WTC11 (cell line): ENCODE measurements around the gene SAMD4A. TPM values are rescaled to one million over a fixed set of nuclear protein-coding genes. Genes with fewer than 3 reads are reported as not detected.

Experiments
- ATAC-seq: fragments of 200-7000 bp; cut with Tn5 transposase; 2 replicates; pipeline ENCODE4 v1.10.0; 2021; ENCODE audit warnings: mild to moderate bottlenecking, moderate library complexity
- CTCF ChIA-PET: fragments of 300-600 bp; sonication (Branson Sonifier 250); formaldehyde crosslinking; loops from one replicate; lab custom pipeline; 2021; ENCODE audit warnings: antibody characterized with exemption; lab: Charles Lee
- POLR2A ChIA-PET: fragments of 350-600 bp; sonication (Branson Sonifier 250); formaldehyde crosslinking; loops from one replicate; lab custom pipeline; 2021; ENCODE audit warnings: antibody characterized with exemption; lab: Charles Lee
- DNase-seq: peaks from one replicate; pipeline ENCODE4 v3.0.0; 2021; ENCODE audit warnings: low spot score
- H3K27ac Mint-ChIP-seq: 2 replicates; pipeline ENCODE4 v1.8.0; 2021; ENCODE audit warnings: mixed read lengths
- H3K27me3 Mint-ChIP-seq: 2 replicates; pipeline ENCODE4 v1.8.0; 2021; ENCODE audit warnings: low read depth, mild to moderate bottlenecking, moderate library complexity, mixed read lengths
- H3K36me3 Mint-ChIP-seq: 2 replicates; pipeline ENCODE4 v1.8.0; 2021; ENCODE audit warnings: mixed read lengths
- H3K4me1 Mint-ChIP-seq: 2 replicates; pipeline ENCODE4 v1.8.0; 2022; ENCODE audit warnings: mixed read lengths
- H3K4me3 Mint-ChIP-seq: 2 replicates; pipeline ENCODE4 v1.8.0; 2021; ENCODE audit warnings: mild to moderate bottlenecking, moderate library complexity, mixed read lengths
- H3K9me3 Mint-ChIP-seq: 2 replicates; pipeline ENCODE4 v1.8.0; 2021; ENCODE audit warnings: mixed read lengths
- CREB1 ChIP-seq: sonication (generic); formaldehyde crosslinking; IDR thresholded peaks from 2 replicates; pipeline ENCODE4 v1.8.0; 2023; ENCODE audit warnings: mild to moderate bottlenecking, missing genetic modification reagents
- E2F4 ChIP-seq: sonication (generic); formaldehyde crosslinking; IDR thresholded peaks from 2 replicates; pipeline ENCODE4 v1.8.1; 2022; ENCODE audit warnings: low read depth, mild to moderate bottlenecking, moderate library complexity, missing genetic modification reagents, borderline replicate concordance
- GRHL2 ChIP-seq: fragments of 250-450 bp; sonication (Bioruptor Pico); IDR thresholded peaks from 2 replicates; pipeline ENCODE4 v1.8.0; 2022; ENCODE audit warnings: mild to moderate bottlenecking, moderate library complexity; ENCODE audit not compliant: insufficient replicate concordance, severe bottlenecking
- GTF2I ChIP-seq: fragments of 250-450 bp; sonication (Bioruptor Pico); conservative IDR thresholded peaks from 2 replicates; pipeline ENCODE4 v1.4.0; 2021; ENCODE audit warnings: mild to moderate bottlenecking
- TCF7 ChIP-seq: sonication (generic); formaldehyde crosslinking; IDR thresholded peaks from 2 replicates; pipeline ENCODE4 v1.8.0; 2022; ENCODE audit warnings: mild to moderate bottlenecking, low read depth, missing genetic modification reagents, moderate library complexity
- ZBTB21 ChIP-seq: sonication (generic); formaldehyde crosslinking; IDR thresholded peaks from 2 replicates; pipeline ENCODE4 v1.8.1; 2023; ENCODE audit warnings: mild to moderate bottlenecking, missing genetic modification reagents, borderline replicate concordance
- ZNF281 ChIP-seq: sonication (generic); formaldehyde crosslinking; IDR thresholded peaks from 2 replicates; pipeline ENCODE4 v1.8.0; 2023; ENCODE audit warnings: mild to moderate bottlenecking, missing genetic modification reagents
- ZNF423 ChIP-seq: fragments of 250-450 bp; sonication (Bioruptor Pico); IDR thresholded peaks from 2 replicates; pipeline ENCODE4 v2.1.2; 2022; ENCODE audit warnings: mild to moderate bottlenecking, moderate library complexity
- total RNA-seq: library from RNA; stranded (reverse); gene quantifications from 3 replicates; pipeline ENCODE4 v1.2.3, GENCODE V29; 2021
- TF ChIP-seq, protein P1 (sequence below): sonication (generic); formaldehyde crosslinking; IDR thresholded peaks from 2 replicates; pipeline ENCODE4 v1.8.1; 2023; ENCODE audit warnings: mild to moderate bottlenecking, missing genetic modification reagents, borderline replicate concordance
- TF ChIP-seq, protein P2 (sequence below): sonication (generic); formaldehyde crosslinking; IDR thresholded peaks from 2 replicates; pipeline ENCODE4 v1.8.1; 2022; ENCODE audit warnings: mild to moderate bottlenecking, missing genetic modification reagents, moderate library complexity, borderline replicate concordance
- TF ChIP-seq, protein P3 (sequence below): fragments of 250-450 bp; sonication (Bioruptor Pico); IDR thresholded peaks from 2 replicates; pipeline ENCODE4 v1.8.0; 2021; ENCODE audit warnings: mild to moderate bottlenecking
- TF ChIP-seq, protein P4 (sequence below): sonication (generic); formaldehyde crosslinking; IDR thresholded peaks from 2 replicates; pipeline ENCODE4 v1.8.0; 2023; ENCODE audit warnings: missing genetic modification reagents, mild to moderate bottlenecking, borderline replicate concordance
- TF ChIP-seq, protein P5 (sequence below): sonication (generic); formaldehyde crosslinking; IDR thresholded peaks from 2 replicates; pipeline ENCODE4 v1.8.0; 2022; ENCODE audit warnings: mild to moderate bottlenecking, missing genetic modification reagents
- TF ChIP-seq, protein P6 (sequence below): fragments of 250-450 bp; sonication (Bioruptor Pico); IDR thresholded peaks from 2 replicates; pipeline ENCODE4 v1.9.0; 2021; ENCODE audit warnings: mild to moderate bottlenecking

Gene SAMD4A
- total RNA-seq, 1 experiment from 2014 or later, result 6.0 TPM

DNA sequence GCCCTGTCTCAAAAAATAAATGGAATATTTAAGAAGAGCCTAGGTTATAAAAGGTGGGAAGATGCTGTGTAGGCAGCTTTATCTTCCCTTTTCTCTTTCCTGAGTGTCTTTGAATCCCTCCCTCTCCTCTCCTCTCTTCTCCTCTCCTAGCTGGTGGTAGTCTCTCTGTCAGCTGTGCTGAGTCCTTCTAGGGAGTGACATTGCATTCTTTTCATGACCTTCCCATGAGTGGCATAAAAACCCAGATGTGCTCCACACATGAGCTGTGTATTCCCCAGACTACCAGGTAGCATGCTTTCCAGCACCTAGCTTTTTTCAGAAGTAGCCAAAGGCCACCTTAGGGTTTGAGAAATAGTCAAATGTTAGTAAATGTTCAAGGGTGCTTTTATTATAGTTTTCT lies 23.6 kb downstream of the SAMD4A start:
- Mint-ChIP-seq H3K36me3 (no peaks in the 10 kb centered on the region), H3K9me3 (no peaks in the 10 kb centered on the region), H3K4me1 (peaks cover 3% of the 10 kb centered on the region; the same call in 1 of the 2 replicates), H3K27me3 (no peaks in the 10 kb centered on the region), H3K4me3 (no peak overlapping the region), H3K27ac (no peak overlapping the region)
- DNase-seq (no peak), ATAC-seq (no peak)
- POLR2A ChIA-PET, result no interaction called here
- TF ChIP-seq CREB1 (CRISPR knock-in tag) (no peak), TCF7 (CRISPR knock-in tag) (no peak), GTF2I (CRISPR knock-in tag) (no peak), ZBTB21 (CRISPR knock-in tag) (no peak), GRHL2 (CRISPR knock-in tag) (no peak), ZNF281 (CRISPR knock-in tag) (no peak), ZNF423 (CRISPR knock-in tag) (no peak), E2F4 (CRISPR knock-in tag) (no peak)
- TF ChIP-seq, protein P1, sequence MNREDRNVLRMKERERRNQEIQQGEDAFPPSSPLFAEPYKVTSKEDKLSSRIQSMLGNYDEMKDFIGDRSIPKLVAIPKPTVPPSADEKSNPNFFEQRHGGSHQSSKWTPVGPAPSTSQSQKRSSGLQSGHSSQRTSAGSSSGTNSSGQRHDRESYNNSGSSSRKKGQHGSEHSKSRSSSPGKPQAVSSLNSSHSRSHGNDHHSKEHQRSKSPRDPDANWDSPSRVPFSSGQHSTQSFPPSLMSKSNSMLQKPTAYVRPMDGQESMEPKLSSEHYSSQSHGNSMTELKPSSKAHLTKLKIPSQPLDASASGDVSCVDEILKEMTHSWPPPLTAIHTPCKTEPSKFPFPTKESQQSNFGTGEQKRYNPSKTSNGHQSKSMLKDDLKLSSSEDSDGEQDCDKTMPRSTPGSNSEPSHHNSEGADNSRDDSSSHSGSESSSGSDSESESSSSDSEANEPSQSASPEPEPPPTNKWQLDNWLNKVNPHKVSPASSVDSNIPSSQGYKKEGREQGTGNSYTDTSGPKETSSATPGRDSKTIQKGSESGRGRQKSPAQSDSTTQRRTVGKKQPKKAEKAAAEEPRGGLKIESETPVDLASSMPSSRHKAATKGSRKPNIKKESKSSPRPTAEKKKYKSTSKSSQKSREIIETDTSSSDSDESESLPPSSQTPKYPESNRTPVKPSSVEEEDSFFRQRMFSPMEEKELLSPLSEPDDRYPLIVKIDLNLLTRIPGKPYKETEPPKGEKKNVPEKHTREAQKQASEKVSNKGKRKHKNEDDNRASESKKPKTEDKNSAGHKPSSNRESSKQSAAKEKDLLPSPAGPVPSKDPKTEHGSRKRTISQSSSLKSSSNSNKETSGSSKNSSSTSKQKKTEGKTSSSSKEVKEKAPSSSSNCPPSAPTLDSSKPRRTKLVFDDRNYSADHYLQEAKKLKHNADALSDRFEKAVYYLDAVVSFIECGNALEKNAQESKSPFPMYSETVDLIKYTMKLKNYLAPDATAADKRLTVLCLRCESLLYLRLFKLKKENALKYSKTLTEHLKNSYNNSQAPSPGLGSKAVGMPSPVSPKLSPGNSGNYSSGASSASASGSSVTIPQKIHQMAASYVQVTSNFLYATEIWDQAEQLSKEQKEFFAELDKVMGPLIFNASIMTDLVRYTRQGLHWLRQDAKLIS (CRISPR knock-in tag), result no peak
- TF ChIP-seq, protein P2, sequence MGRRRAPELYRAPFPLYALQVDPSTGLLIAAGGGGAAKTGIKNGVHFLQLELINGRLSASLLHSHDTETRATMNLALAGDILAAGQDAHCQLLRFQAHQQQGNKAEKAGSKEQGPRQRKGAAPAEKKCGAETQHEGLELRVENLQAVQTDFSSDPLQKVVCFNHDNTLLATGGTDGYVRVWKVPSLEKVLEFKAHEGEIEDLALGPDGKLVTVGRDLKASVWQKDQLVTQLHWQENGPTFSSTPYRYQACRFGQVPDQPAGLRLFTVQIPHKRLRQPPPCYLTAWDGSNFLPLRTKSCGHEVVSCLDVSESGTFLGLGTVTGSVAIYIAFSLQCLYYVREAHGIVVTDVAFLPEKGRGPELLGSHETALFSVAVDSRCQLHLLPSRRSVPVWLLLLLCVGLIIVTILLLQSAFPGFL (CRISPR knock-in tag), result no peak
- TF ChIP-seq, protein P3, sequence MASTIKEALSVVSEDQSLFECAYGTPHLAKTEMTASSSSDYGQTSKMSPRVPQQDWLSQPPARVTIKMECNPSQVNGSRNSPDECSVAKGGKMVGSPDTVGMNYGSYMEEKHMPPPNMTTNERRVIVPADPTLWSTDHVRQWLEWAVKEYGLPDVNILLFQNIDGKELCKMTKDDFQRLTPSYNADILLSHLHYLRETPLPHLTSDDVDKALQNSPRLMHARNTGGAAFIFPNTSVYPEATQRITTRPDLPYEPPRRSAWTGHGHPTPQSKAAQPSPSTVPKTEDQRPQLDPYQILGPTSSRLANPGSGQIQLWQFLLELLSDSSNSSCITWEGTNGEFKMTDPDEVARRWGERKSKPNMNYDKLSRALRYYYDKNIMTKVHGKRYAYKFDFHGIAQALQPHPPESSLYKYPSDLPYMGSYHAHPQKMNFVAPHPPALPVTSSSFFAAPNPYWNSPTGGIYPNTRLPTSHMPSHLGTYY (CRISPR knock-in tag), result no peak
- TF ChIP-seq, protein P4, sequence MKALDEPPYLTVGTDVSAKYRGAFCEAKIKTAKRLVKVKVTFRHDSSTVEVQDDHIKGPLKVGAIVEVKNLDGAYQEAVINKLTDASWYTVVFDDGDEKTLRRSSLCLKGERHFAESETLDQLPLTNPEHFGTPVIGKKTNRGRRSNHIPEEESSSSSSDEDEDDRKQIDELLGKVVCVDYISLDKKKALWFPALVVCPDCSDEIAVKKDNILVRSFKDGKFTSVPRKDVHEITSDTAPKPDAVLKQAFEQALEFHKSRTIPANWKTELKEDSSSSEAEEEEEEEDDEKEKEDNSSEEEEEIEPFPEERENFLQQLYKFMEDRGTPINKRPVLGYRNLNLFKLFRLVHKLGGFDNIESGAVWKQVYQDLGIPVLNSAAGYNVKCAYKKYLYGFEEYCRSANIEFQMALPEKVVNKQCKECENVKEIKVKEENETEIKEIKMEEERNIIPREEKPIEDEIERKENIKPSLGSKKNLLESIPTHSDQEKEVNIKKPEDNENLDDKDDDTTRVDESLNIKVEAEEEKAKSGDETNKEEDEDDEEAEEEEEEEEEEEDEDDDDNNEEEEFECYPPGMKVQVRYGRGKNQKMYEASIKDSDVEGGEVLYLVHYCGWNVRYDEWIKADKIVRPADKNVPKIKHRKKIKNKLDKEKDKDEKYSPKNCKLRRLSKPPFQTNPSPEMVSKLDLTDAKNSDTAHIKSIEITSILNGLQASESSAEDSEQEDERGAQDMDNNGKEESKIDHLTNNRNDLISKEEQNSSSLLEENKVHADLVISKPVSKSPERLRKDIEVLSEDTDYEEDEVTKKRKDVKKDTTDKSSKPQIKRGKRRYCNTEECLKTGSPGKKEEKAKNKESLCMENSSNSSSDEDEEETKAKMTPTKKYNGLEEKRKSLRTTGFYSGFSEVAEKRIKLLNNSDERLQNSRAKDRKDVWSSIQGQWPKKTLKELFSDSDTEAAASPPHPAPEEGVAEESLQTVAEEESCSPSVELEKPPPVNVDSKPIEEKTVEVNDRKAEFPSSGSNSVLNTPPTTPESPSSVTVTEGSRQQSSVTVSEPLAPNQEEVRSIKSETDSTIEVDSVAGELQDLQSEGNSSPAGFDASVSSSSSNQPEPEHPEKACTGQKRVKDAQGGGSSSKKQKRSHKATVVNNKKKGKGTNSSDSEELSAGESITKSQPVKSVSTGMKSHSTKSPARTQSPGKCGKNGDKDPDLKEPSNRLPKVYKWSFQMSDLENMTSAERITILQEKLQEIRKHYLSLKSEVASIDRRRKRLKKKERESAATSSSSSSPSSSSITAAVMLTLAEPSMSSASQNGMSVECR (CRISPR knock-in tag), result no peak
- TF ChIP-seq, protein P5, sequence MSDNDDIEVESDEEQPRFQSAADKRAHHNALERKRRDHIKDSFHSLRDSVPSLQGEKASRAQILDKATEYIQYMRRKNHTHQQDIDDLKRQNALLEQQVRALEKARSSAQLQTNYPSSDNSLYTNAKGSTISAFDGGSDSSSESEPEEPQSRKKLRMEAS (CRISPR knock-in tag), result no peak
- TF ChIP-seq, protein P6, sequence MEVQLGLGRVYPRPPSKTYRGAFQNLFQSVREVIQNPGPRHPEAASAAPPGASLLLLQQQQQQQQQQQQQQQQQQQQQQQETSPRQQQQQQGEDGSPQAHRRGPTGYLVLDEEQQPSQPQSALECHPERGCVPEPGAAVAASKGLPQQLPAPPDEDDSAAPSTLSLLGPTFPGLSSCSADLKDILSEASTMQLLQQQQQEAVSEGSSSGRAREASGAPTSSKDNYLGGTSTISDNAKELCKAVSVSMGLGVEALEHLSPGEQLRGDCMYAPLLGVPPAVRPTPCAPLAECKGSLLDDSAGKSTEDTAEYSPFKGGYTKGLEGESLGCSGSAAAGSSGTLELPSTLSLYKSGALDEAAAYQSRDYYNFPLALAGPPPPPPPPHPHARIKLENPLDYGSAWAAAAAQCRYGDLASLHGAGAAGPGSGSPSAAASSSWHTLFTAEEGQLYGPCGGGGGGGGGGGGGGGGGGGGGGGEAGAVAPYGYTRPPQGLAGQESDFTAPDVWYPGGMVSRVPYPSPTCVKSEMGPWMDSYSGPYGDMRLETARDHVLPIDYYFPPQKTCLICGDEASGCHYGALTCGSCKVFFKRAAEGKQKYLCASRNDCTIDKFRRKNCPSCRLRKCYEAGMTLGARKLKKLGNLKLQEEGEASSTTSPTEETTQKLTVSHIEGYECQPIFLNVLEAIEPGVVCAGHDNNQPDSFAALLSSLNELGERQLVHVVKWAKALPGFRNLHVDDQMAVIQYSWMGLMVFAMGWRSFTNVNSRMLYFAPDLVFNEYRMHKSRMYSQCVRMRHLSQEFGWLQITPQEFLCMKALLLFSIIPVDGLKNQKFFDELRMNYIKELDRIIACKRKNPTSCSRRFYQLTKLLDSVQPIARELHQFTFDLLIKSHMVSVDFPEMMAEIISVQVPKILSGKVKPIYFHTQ (CRISPR knock-in tag), result no peak
- TF ChIP-seq, all 79 proteins: peak for 0
- CTCF ChIA-PET, result interaction anchor here (0.6 to 1.4 kb wide), 6 partner anchors 10 to 224 kb away, joined by 3 to 4 read pairs (median 3); no protein-coding TSS in a partner anchor
